H9 (cell line): ENCODE results near the gene APOL5. TPM values are rescaled to one million over a fixed set of nuclear protein-coding genes. Genes with fewer than 3 reads are reported as not detected.

ENCODE experiments used
- DNase-seq: peaks from one replicate; pipeline ENCODE4 v3.0.0-alpha.2; 2017
- H2AFZ ChIP-seq: one replicate; pipeline ENCODE4 v1.6.1; 2013; ENCODE audit warnings: mild to moderate bottlenecking, low read length, control low read depth, moderate library complexity
- H2AK5ac ChIP-seq: 2 replicates; pipeline ENCODE4 v1.6.1; 2013; ENCODE audit warnings: low read length, control low read depth, mixed read lengths; ENCODE audit not compliant: insufficient read length
- H2BK120ac ChIP-seq: one replicate; pipeline ENCODE4 v1.6.1; 2013; ENCODE audit warnings: low read depth, mild to moderate bottlenecking, low read length, control low read depth, inconsistent platforms; ENCODE audit not compliant: poor library complexity, severe bottlenecking
- H2BK12ac ChIP-seq: 2 replicates; pipeline ENCODE4 v1.6.1; 2013; ENCODE audit warnings: low read length, control low read depth, mixed read lengths, low read depth; ENCODE audit not compliant: insufficient read length
- H2BK15ac ChIP-seq: 2 replicates; pipeline ENCODE4 v1.6.1; 2013; ENCODE audit warnings: low read depth, low read length, control low read depth
- H2BK20ac ChIP-seq: one replicate; pipeline ENCODE4 v1.6.1; 2013; ENCODE audit warnings: low read depth, mild to moderate bottlenecking, low read length, control low read depth, inconsistent platforms; ENCODE audit not compliant: poor library complexity, severe bottlenecking
- H2BK5ac ChIP-seq: 2 replicates; pipeline ENCODE4 v1.6.1; 2013; ENCODE audit warnings: low read length, control low read depth, mixed read lengths; ENCODE audit not compliant: insufficient read length
- H3K14ac ChIP-seq: 2 replicates; pipeline ENCODE4 v1.6.1; 2013; ENCODE audit warnings: low read length, control low read depth; ENCODE audit not compliant: insufficient read depth
- H3K18ac ChIP-seq: 2 replicates; pipeline ENCODE4 v1.6.1; 2013; ENCODE audit warnings: low read depth, mild to moderate bottlenecking, mixed read lengths, low read length, control low read depth; ENCODE audit not compliant: insufficient read length
- H3K23ac ChIP-seq: 2 replicates; pipeline ENCODE4 v1.6.1; 2013; ENCODE audit warnings: low read length, control low read depth, mixed read lengths, low read depth; ENCODE audit not compliant: insufficient read length
- H3K23me2 ChIP-seq: 2 replicates; pipeline ENCODE4 v1.6.1; 2013; ENCODE audit warnings: low read depth, mild to moderate bottlenecking, mixed read lengths, low read length, control low read depth; ENCODE audit not compliant: insufficient read length, poor library complexity, severe bottlenecking
- H3K27ac ChIP-seq: 2 replicates; pipeline ENCODE4 v1.5.1; 2013; ENCODE audit warnings: low read length, control low read depth, mixed read lengths, low read depth; ENCODE audit not compliant: insufficient read length
- H3K27me3 ChIP-seq: 2 replicates; pipeline ENCODE4 v1.6.1; 2013; ENCODE audit warnings: low read length, control low read depth, inconsistent platforms; ENCODE audit not compliant: insufficient read depth
- H3K4ac ChIP-seq: 2 replicates; pipeline ENCODE4 v1.6.1; 2013; ENCODE audit warnings: low read depth, mild to moderate bottlenecking, control low read depth, inconsistent platforms, low read length, moderate library complexity
- H3K4me1 ChIP-seq: 2 replicates; pipeline ENCODE4 v1.6.1; 2013; ENCODE audit warnings: low read length, control low read depth, inconsistent platforms; ENCODE audit not compliant: insufficient read depth
- H3K4me2 ChIP-seq: 2 replicates; pipeline ENCODE4 v1.6.1; 2013; ENCODE audit warnings: low read length, control low read depth, mixed read lengths; ENCODE audit not compliant: insufficient read length, insufficient read depth
- H3K56ac ChIP-seq: 2 replicates; pipeline ENCODE4 v1.6.1; 2013; ENCODE audit warnings: low read depth, mild to moderate bottlenecking, mixed read lengths, low read length, control low read depth; ENCODE audit not compliant: insufficient read length
- H3K79me1 ChIP-seq: 2 replicates; pipeline ENCODE4 v1.6.1; 2013; ENCODE audit warnings: low read depth, mild to moderate bottlenecking, moderate library complexity, low read length, control low read depth, inconsistent platforms; ENCODE audit not compliant: insufficient read depth, poor library complexity, severe bottlenecking
- H3K79me2 ChIP-seq: 2 replicates; pipeline ENCODE4 v1.6.1; 2013; ENCODE audit warnings: low read length, control low read depth, inconsistent platforms; ENCODE audit not compliant: insufficient read depth
- H3K9ac ChIP-seq: 2 replicates; pipeline ENCODE4 v1.6.1; 2013; ENCODE audit warnings: low read length, control low read depth, mixed read lengths; ENCODE audit not compliant: insufficient read length; ENCODE audit errors: extremely low read depth
- H3K9me3 ChIP-seq: one replicate; pipeline ENCODE4 v1.6.1; 2013; ENCODE audit warnings: low read depth, low read length, inconsistent platforms; ENCODE audit not compliant: control insufficient read depth
- H3T11ph ChIP-seq: one replicate; pipeline ENCODE4 v1.6.1; 2013; ENCODE audit warnings: mild to moderate bottlenecking, low read length, control low read depth, inconsistent platforms
- H4K20me1 ChIP-seq: one replicate; pipeline ENCODE4 v1.6.1; 2013; ENCODE audit not compliant: control insufficient read depth, insufficient read length, insufficient read depth
- H4K5ac ChIP-seq: 2 replicates; pipeline ENCODE4 v1.6.1; 2013; ENCODE audit warnings: low read depth, mild to moderate bottlenecking, mixed read lengths, low read length, control low read depth; ENCODE audit not compliant: insufficient read length
- H4K8ac ChIP-seq: replicated peaks from 2 replicates; pipeline ENCODE4 v1.6.1; 2013; ENCODE audit warnings: low read length, control low read depth, mixed read lengths, low read depth; ENCODE audit not compliant: insufficient read length
- H4K91ac ChIP-seq: 2 replicates; pipeline ENCODE4 v1.6.1; 2013; ENCODE audit warnings: low read depth, mild to moderate bottlenecking, moderate library complexity, mixed read lengths, low read length, control low read depth; ENCODE audit not compliant: insufficient read length
- H3K27ac Mint-ChIP-seq, 3 experiments: 2 replicates in 2 of 3; 3 replicates in 1 of 3; pipeline ENCODE4 v1.8.0; 2020 to 2021; ENCODE audit warnings: mixed read lengths in 3 of 3, mild to moderate bottlenecking in 1 of 3, moderate library complexity in 1 of 3
- H3K27me3 Mint-ChIP-seq: 2 replicates; pipeline ENCODE4 v1.8.0; 2021; ENCODE audit warnings: low read depth, mild to moderate bottlenecking, moderate library complexity, mixed read lengths
- H3K36me3 Mint-ChIP-seq, 3 experiments: 2 replicates in 2 of 3; 3 replicates in 1 of 3; pipeline ENCODE4 v1.8.0; 2020 to 2021; ENCODE audit warnings: low read depth in 3 of 3, mixed read lengths in 3 of 3; ENCODE audit not compliant: insufficient read depth in 1 of 3
- H3K4me1 Mint-ChIP-seq, 2 experiments: 2 replicates each; pipeline ENCODE4 v1.8.0; 2020; ENCODE audit warnings: mixed read lengths in 2 of 2
- H3K4me3 Mint-ChIP-seq, 2 experiments: 2 replicates in 1 of 2; 3 replicates in 1 of 2; pipeline ENCODE4 v1.8.0; 2020 to 2021; ENCODE audit warnings: mild to moderate bottlenecking in 2 of 2, mixed read lengths in 2 of 2, moderate library complexity in 1 of 2
- H3K9me3 Mint-ChIP-seq, 2 experiments: 2 replicates in 1 of 2; 3 replicates in 1 of 2; pipeline ENCODE4 v1.8.0; 2020; ENCODE audit warnings: mild to moderate bottlenecking in 2 of 2, mixed read lengths in 2 of 2, moderate library complexity in 1 of 2
- CTCF ChIP-seq: fragments of 200-600 bp; sonication (generic); conservative IDR thresholded peaks from 3 replicates; pipeline ENCODE4 v1.8.0; 2021; ENCODE audit warnings: antibody characterized with exemption, mild to moderate bottlenecking
- WGBS: extraction: QIAGEN DNeasy Blood & Tissue Kit; methylation state at CpG from one replicate; pipeline ENCODE4 v1.1.7; 2013; ENCODE audit warnings: missing lambda C conversion rate, low lambda C conversion rate, mixed read lengths; ENCODE audit not compliant: insufficient read length; ENCODE audit errors: extremely low coverage; 5-methylcytosine and 5-hydroxymethylcytosine counted together
- total RNA-seq: library from RNA; stranded (reverse); gene quantifications from 2 replicates; pipeline ENCODE4 v1.2.1, GENCODE V29; 2021

The APOL5 gene
- total RNA-seq, 1 experiment from 2014 or later: not detected

DNA sequence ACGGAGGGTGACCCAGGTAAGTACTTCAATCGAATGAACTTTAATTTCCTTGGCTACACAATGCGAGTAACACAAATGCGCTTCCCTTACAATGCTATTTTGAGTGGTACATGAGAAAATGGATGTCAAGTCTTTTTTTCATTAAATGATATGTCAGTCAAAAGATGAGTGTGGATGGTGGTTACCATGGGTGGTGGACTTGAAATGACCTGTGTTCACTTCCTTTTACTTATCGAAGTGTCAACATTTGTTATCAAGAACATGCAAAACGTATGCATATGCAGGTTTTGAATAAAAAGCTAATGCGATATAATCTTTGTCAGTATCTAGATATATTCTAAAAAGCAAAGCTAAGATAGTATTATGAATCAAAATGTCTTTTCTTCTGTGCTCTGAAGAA lies 8.8 kb upstream of the APOL5 start:
- TF ChIP-seq CTCF: no peak
- Histone ChIP-seq H3K56ac (no peak overlapping the region), H2AFZ (no peak overlapping the region), H3K27me3 (no peaks in the 10 kb centered on the region), H4K20me1 (no peaks in the 10 kb centered on the region), H3K9me3 (no peaks in the 10 kb centered on the region), H2BK5ac (no peak overlapping the region), H2BK15ac (no peak overlapping the region), H3T11ph (no peak overlapping the region), H2AK5ac (no peak overlapping the region), H3K79me1 (no peaks in the 10 kb centered on the region), H3K23ac (no peak overlapping the region), H3K18ac (no peak overlapping the region), H3K4me1 (no peaks in the 10 kb centered on the region), H3K4me2 (no peak overlapping the region), H3K14ac (no peak overlapping the region), H2BK120ac (no peak overlapping the region), H3K4ac (no peak overlapping the region), H3K9ac (no peak overlapping the region), H2BK12ac (no peak overlapping the region), H4K8ac (no peak overlapping the region), H4K91ac (no peak overlapping the region), H3K23me2 (no peaks in the 10 kb centered on the region), H2BK20ac (no peak overlapping the region), H4K5ac (no peak overlapping the region), H3K27ac (no peak overlapping the region), H3K79me2 (no peaks in the 10 kb centered on the region)
- Mint-ChIP-seq H3K27ac (no peak overlapping the region), H3K27me3 (no peaks in the 10 kb centered on the region; the same call in 1 of the 2 replicates), H3K4me3 (no peak overlapping the region), H3K4me1 (no peaks in the 10 kb centered on the region), H3K36me3 (peaks cover 0 to 7% (median 0%) of the 10 kb centered on the region in 3 experiments; a peak in 2 of 7 replicates), H3K9me3 (peaks cover 10 to 12% of the 10 kb centered on the region in 2 experiments; a peak in 4 of 5 replicates)
- WGBS: no CpG with 5 or more reads among the region's 7 CpGs
- DNase-seq: no peak
